MM.1S (cell line): ENCODE results near the gene SLC38A11.
"Not testable (repeated sequence)": the region's sequence is repeated elsewhere in the genome, so short reads cannot be mapped to it uniquely, and the experiment has no call there.

Source experiments
- DNase-seq: peaks from one replicate; pipeline ENCODE4 v3.0.0-alpha.2; 2015
- H2AFZ ChIP-seq: fragments of 300-600 bp; sonication (generic); 2 replicates; pipeline ENCODE4 v1.6.0; 2016; ENCODE audit warnings: antibody characterized with exemption, low read length
- H3F3A ChIP-seq: fragments of 300-600 bp; sonication (generic); 2 replicates; pipeline ENCODE4 v1.6.1; 2016; ENCODE audit warnings: mild to moderate bottlenecking, antibody characterized with exemption, low read length, moderate library complexity, mixed read lengths; ENCODE audit not compliant: insufficient read depth
- H3K27ac ChIP-seq: fragments of 300-600 bp; sonication (generic); 2 replicates; pipeline ENCODE4 v1.5.1; 2016; ENCODE audit warnings: mild to moderate bottlenecking, low read length
- H3K27me3 ChIP-seq: fragments of 300-600 bp; sonication (generic); replicated peaks from 2 replicates; pipeline ENCODE4 v1.6.0; 2016; ENCODE audit warnings: low read length; ENCODE audit not compliant: insufficient read depth
- H3K36me3 ChIP-seq: fragments of 300-600 bp; sonication (generic); replicated peaks from 2 replicates; pipeline ENCODE4 v1.6.1; 2016; ENCODE audit warnings: mild to moderate bottlenecking, low read length, mixed read lengths; ENCODE audit not compliant: insufficient read depth
- H3K4me1 ChIP-seq: fragments of 300-600 bp; sonication (generic); 2 replicates; pipeline ENCODE4 v1.6.1; 2016; ENCODE audit warnings: low read length, mixed read lengths
- H3K4me2 ChIP-seq: fragments of 300-600 bp; sonication (generic); 2 replicates; pipeline ENCODE4 v1.6.0; 2016; ENCODE audit warnings: low read depth, low read length
- H3K4me3 ChIP-seq: fragments of 300-600 bp; sonication (generic); 2 replicates; pipeline ENCODE4 v1.5.1; 2016; ENCODE audit warnings: low read length, mixed read lengths
- H3K79me2 ChIP-seq: fragments of 300-600 bp; sonication (generic); 2 replicates; pipeline ENCODE4 v1.6.1; 2016; ENCODE audit warnings: mixed run types, low read length, mixed read lengths
- H3K9ac ChIP-seq: fragments of 300-600 bp; sonication (generic); 2 replicates; pipeline ENCODE4 v1.6.1; 2016; ENCODE audit warnings: low read length, mixed read lengths
- H3K9me2 ChIP-seq: fragments of 300-600 bp; sonication (generic); replicated peaks from 2 replicates; pipeline ENCODE4 v1.6.1; 2016; ENCODE audit warnings: mild to moderate bottlenecking, low read length, mixed read lengths; ENCODE audit not compliant: insufficient read depth
- H3K9me3 ChIP-seq: fragments of 300-600 bp; sonication (generic); replicated peaks from 2 replicates; pipeline ENCODE4 v1.6.1; 2016; ENCODE audit warnings: mild to moderate bottlenecking, low read length, mixed read lengths; ENCODE audit not compliant: insufficient read depth
- H4K20me1 ChIP-seq: fragments of 300-600 bp; sonication (generic); 2 replicates; pipeline ENCODE4 v1.6.1; 2016; ENCODE audit warnings: mild to moderate bottlenecking, low read length, moderate library complexity, mixed read lengths; ENCODE audit not compliant: insufficient read depth
- CTCF ChIP-seq: fragments of 300-600 bp; sonication (generic); IDR thresholded peaks from 2 replicates; pipeline ENCODE4 v1.5.1; 2016; ENCODE audit warnings: antibody characterized with exemption, low read length, mixed read lengths
- EZH2 ChIP-seq: fragments of 300-600 bp; sonication (generic); optimal IDR thresholded peaks from 2 replicates; pipeline ENCODE3; 2017; ENCODE audit warnings: low read depth, mild to moderate bottlenecking, antibody characterized with exemption, low read length, mixed read lengths
- EZH2phosphoT487 ChIP-seq: fragments of 300-600 bp; sonication (generic); IDR thresholded peaks from 2 replicates; pipeline ENCODE4 v1.6.1; 2018; ENCODE audit warnings: antibody characterized with exemption, low read length

SLC38A11 gene

DNA sequence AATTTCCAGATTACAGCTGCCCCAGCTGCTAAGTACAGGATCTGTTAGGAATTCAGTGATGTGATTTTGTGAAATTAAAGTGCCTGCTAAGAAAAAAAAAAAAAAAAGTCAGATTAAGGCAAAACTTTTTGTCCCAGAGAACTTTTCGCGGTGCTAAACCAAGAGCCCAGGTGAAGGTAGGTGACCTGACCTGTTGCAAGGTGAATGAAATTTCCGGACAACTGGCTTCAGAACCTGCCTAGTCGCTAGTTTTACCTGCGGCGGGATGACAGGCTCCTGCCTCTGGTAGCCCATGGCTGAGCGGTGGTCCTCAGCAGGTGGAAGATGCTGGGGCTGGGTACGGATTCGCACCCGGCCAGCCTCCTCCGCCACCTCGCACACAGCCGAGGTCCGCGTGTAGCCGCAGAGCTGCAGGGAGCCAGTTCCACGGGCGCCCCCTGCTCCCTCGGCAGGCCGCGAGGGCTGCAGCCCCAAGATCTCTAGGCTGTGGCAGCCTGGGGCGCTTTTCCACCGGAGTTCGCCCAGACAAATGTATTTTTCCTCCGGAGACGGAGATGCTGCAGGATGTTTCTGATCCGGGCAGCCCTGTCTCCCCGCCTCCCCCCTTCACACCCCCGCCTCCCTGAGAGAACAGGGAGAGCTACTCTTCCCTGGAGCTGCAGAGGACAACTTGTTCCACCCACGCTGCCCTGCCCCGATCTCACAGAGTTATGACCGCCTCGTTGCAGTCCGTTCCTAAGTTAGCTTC lies at the start of gene SLC38A11:
Gene SLC38A11 (minus strand): TSS at position 572 of the 748 bp plus-strand sequence. CDS start 278 bp downstream, at position 294.
- no peak within 1 kb of the TSS for H3K9ac ChIP-seq
- no peaks in the 10 kb centered on the region for H3K9me2 ChIP-seq
- H3F3A ChIP-seq = no peaks in the 10 kb centered on the region
- H3K4me3 ChIP-seq = no peak within 1 kb of the TSS
- no peaks in the 10 kb centered on the region for H3K9me3 ChIP-seq
- no peak for TF ChIP-seq EZH2phosphoT487
- TF ChIP-seq CTCF = no peak
- no peak for TF ChIP-seq EZH2
- H3K4me1 ChIP-seq = no peaks in the 10 kb centered on the region
- no peaks in the 10 kb centered on the region for H3K79me2 ChIP-seq
- H2AFZ ChIP-seq = no peak within 1 kb of the TSS
- H3K27ac ChIP-seq = no peak within 1 kb of the TSS
- H4K20me1 ChIP-seq = no peaks in the 10 kb centered on the region
- H3K27me3 ChIP-seq = no peaks in the 10 kb centered on the region
- DNase-seq = no peak
- no peak within 1 kb of the TSS for H3K4me2 ChIP-seq
- no peaks in the 10 kb centered on the region for H3K36me3 ChIP-seq

DNA sequence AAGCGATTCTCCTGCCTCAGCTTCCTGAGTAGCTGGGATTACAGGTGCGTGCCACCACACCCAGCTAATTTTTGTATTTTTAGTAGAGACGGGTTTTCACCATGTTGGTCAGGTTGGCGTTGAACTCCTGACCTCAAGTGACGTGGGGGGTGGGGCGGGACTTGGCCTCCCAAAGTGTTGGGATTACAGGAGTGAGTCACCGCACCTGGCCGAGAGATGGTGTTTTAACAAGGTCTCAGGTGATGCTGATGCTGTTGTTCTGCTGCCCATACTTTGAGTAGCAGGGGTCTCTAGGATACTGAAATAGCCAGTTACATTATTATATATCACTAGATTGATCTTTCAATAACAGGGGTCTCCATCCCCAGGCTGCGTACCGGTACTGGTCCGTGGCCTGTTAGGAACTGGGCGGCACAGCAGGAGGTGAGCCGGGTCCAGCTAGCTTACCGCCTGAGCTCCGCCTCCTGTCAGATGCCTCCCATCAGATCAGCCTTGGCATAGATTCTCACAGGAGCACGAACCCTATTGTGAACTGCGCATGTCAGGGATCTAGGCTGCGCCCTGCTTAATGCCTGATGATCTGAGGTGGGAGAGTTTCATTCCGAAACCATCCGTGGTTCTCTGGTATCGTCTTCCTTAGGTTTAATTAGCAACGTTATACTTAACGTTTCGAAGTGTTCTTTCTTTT lies 48.3 kb upstream of the SLC38A11 start:
- no peak for DNase-seq
- Histone ChIP-seq H3K4me2 (no peak overlapping the region), H3K27ac (no peak overlapping the region), H3K9ac (no peak overlapping the region), H3K9me2 (no peaks in the 10 kb centered on the region), H4K20me1 (no peaks in the 10 kb centered on the region), H2AFZ (no peak overlapping the region), H3K27me3 (no peaks in the 10 kb centered on the region), H3K79me2 (no peaks in the 10 kb centered on the region), H3F3A (no peaks in the 10 kb centered on the region), H3K4me3 (no peak overlapping the region), H3K4me1 (no peaks in the 10 kb centered on the region), H3K9me3 (no peaks in the 10 kb centered on the region), H3K36me3 (no peaks in the 10 kb centered on the region)
- no peak for TF ChIP-seq CTCF
- TF ChIP-seq EZH2phosphoT487 = no peak
- no peak for TF ChIP-seq EZH2

DNA sequence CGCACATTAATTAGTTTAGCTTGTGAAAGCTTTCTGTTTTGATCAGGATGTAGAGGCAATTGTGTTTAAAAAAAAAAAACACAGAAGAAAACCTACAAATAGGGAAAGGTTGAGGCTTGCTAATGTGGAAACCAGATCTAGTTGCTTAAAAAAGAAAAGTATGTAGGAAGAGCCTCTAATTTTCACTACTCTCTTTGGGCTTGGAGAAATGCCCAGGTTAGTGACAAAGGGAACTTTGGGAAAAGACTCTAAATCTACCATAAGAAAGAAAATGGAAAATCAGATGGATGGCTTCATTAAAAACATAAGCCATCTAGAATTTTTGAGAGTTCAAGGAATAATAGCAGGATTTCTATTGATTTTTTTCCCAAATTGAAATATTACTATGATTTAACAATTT lies 47.3 kb upstream of the SLC38A11 start:
- Histone ChIP-seq H3K4me3 (no peak overlapping the region), H3K4me2 (no peak overlapping the region), H3K4me1 (no peaks in the 10 kb centered on the region), H3F3A (no peaks in the 10 kb centered on the region), H3K9me2 (no peaks in the 10 kb centered on the region), H3K9ac (no peak overlapping the region), H2AFZ (no peak overlapping the region), H3K27ac (no peak overlapping the region), H3K27me3 (no peaks in the 10 kb centered on the region), H3K36me3 (no peaks in the 10 kb centered on the region), H3K79me2 (no peaks in the 10 kb centered on the region), H3K9me3 (no peaks in the 10 kb centered on the region), H4K20me1 (no peaks in the 10 kb centered on the region)
- TF ChIP-seq EZH2phosphoT487 (no peak), CTCF (no peak), EZH2 (no peak)
- DNase-seq = no peak

GRCh38 chr2:164994664-164995299 lies 39.5 kb upstream of the SLC38A11 start:
- H3F3A ChIP-seq = peaks cover 11% of the 10 kb centered on the region
- not testable (repeated sequence) for H3K4me3 ChIP-seq, H4K20me1 ChIP-seq, H3K27me3 ChIP-seq, H3K9me2 ChIP-seq, H3K27ac ChIP-seq, H3K9me3 ChIP-seq, H3K36me3 ChIP-seq, H2AFZ ChIP-seq, DNase-seq, H3K9ac ChIP-seq, H3K4me2 ChIP-seq, H3K79me2 ChIP-seq
- peaks cover 18% of the 10 kb centered on the region for H3K4me1 ChIP-seq
